Activated CD4-positive, alpha-beta T cell treated with anti-CD3 and anti-CD28 coated beads, Interleukin-2, amount 50 U/mL, for 16 hours (primary cell): Measurements from ENCODE around the gene FAM149B1.
"Not testable (repeated sequence)": the region's sequence is repeated elsewhere in the genome, so short reads cannot be mapped to it uniquely, and the experiment has no call there.

Experiments
- DNase-seq: peaks from one replicate; pipeline ENCODE4 v3.0.0-alpha.2; 2020

FAM149B1 gene

GRCh38 chr10:73167783-73168464 lies at the start of gene FAM149B1, which contains the start of gene ECD:
TSS of gene FAM149B1 (plus strand) at chr10:73168119. CDS start at chr10:73168340, 221 bp downstream.
TSS of gene ECD (minus strand) at chr10:73168008. CDS start at chr10:73163937, 4,071 bp downstream.
- peak; percentile 94 for DNase-seq

GRCh38 chr10:73119457-73119856 lies 48.5 kb upstream of the FAM149B1 start:
- DNase-seq, result no peak

GRCh38 chr10:73119952-73120351 lies 48.0 kb upstream of the FAM149B1 start:
- no peak for DNase-seq

GRCh38 chr10:73126343-73126742 lies 41.6 kb upstream of the FAM149B1 start:
- DNase-seq, result no peak

GRCh38 chr10:73131301-73131700 lies 36.6 kb upstream of the FAM149B1 start:
- no peak for DNase-seq

GRCh38 chr10:73131913-73132686 lies 35.8 kb upstream of the FAM149B1 start:
- no peak for DNase-seq

- DNase-seq, result no peak
Measured at GRCh38 chr10:73134727-73135126, 33.2 kb upstream of the FAM149B1 start.

GRCh38 chr10:73136627-73137026 lies 31.3 kb upstream of the FAM149B1 start:
- no peak for DNase-seq

- DNase-seq, result no peak
Measured at GRCh38 chr10:73139251-73139650, 28.7 kb upstream of the FAM149B1 start.

GRCh38 chr10:73141603-73142002 lies 26.3 kb upstream of the FAM149B1 start:
- no peak for DNase-seq

GRCh38 chr10:73150633-73151413 lies 17.1 kb upstream of the FAM149B1 start:
- DNase-seq, result not testable (repeated sequence)

- no peak for DNase-seq
Measured at GRCh38 chr10:73152009-73152408, 15.9 kb upstream of the FAM149B1 start.

GRCh38 chr10:73156054-73156453 lies 11.9 kb upstream of the FAM149B1 start:
- no peak for DNase-seq

GRCh38 chr10:73159038-73159648 lies 8.8 kb upstream of the FAM149B1 start:
- DNase-seq, result peak; percentile 59

- no peak for DNase-seq
Measured at GRCh38 chr10:73161079-73161478, 6.8 kb upstream of the FAM149B1 start.

- no peak for DNase-seq
Measured at GRCh38 chr10:73161662-73162061, 6.3 kb upstream of the FAM149B1 start.

- no peak for DNase-seq
Measured at GRCh38 chr10:73163096-73163495, 4.8 kb upstream of the FAM149B1 start.

GRCh38 chr10:73166972-73167371 lies 947 bp upstream of the FAM149B1 start:
- no peak for DNase-seq

GRCh38 chr10:73167458-73167782 lies 499 bp upstream of the FAM149B1 start:
- no peak for DNase-seq

- DNase-seq, result no peak
Measured at GRCh38 chr10:73168465-73168803, 515 bp downstream of the FAM149B1 start.

- no peak for DNase-seq
Measured at GRCh38 chr10:73169320-73169719, 1.4 kb downstream of the FAM149B1 start.

GRCh38 chr10:73172867-73173266 lies 4.9 kb downstream of the FAM149B1 start:
- no peak for DNase-seq
